ENCODE measurements around the gene OR11H7. TPM values are rescaled to one million over a fixed set of nuclear protein-coding genes. Genes with fewer than 3 reads are reported as not detected.
"Not testable (repeated sequence)": the region's sequence is repeated elsewhere in the genome, so short reads cannot be mapped to it uniquely, and the experiment has no call there.

The OR11H7 gene
- total RNA-seq, 4 donors from 2014 or later = not detected

DNA sequence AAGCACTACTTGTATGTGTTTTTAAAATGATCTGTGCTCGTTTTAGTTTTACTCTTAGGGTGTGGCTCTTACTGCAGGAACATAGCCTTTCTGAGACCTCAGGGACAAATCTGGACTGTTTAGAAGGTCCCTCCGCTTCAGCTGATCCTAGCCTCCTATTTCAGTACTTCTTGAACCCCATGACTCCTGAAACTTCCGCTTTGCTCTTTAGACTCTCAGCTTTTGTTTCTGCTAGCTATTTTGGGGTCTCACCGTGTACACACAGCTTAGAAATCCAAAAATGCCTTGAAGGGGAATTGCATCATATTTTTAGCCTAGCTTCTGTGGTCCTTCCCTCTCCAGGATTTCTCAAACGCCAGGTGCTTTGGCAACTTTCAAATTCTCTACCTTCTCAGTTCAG, 29.8 kb upstream of the OR11H7 start:
- no peak for DNase-seq (ENCODE audit: extremely low spot score)
- Histone ChIP-seq H3K36me3 (no peaks in the 10 kb centered on the region), H3K4me1 (no peaks in the 10 kb centered on the region), H3K9me3 (no peaks in the 10 kb centered on the region), H3K27me3 (peaks cover 0 to 4% (median 0%) of the 10 kb centered on the region in 4 donors), H3K27ac (replicated peaks in 1 of 4) (no peak overlapping the region), H3K4me3 (no peak overlapping the region)
- WGBS = 66% methylated on average over 5 of the region's 5 CpGs
- intact Hi-C loops (cut with DNase I) = no loop called here
- TF ChIP-seq POLR2AphosphoS5 (IDR thresholded peaks at IDR 0.05) (no peak), POLR2A (IDR thresholded peaks at IDR 0.05; ENCODE audit: low read depth) (no peak), EP300 (IDR thresholded peaks at IDR 0.05) (no peak)
- TF ChIP-seq, protein P1, sequence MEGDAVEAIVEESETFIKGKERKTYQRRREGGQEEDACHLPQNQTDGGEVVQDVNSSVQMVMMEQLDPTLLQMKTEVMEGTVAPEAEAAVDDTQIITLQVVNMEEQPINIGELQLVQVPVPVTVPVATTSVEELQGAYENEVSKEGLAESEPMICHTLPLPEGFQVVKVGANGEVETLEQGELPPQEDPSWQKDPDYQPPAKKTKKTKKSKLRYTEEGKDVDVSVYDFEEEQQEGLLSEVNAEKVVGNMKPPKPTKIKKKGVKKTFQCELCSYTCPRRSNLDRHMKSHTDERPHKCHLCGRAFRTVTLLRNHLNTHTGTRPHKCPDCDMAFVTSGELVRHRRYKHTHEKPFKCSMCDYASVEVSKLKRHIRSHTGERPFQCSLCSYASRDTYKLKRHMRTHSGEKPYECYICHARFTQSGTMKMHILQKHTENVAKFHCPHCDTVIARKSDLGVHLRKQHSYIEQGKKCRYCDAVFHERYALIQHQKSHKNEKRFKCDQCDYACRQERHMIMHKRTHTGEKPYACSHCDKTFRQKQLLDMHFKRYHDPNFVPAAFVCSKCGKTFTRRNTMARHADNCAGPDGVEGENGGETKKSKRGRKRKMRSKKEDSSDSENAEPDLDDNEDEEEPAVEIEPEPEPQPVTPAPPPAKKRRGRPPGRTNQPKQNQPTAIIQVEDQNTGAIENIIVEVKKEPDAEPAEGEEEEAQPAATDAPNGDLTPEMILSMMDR (IDR thresholded peaks at IDR 0.05) = no peak

DNA sequence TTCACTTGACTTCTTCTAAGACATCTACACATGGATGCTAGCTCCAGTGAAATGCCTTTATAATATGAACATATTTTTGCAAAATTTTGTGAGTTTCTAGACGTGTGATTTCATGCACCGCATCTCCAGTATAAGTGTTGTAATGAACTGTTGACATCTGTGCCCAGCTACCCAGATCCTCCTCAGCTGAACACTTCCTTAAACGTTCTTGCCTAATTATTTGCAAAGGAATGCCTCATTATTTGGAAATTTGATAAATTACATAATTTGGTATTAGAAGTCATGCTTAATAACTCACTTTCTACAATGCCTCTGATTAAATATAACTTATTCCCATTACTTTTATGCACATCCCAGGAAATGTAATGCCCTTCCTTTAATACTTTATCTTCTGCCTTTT, 24.1 kb upstream of the OR11H7 start:
- no peak overlapping the region for H3K27ac ChIP-seq (replicated peaks in 1 of 4)

DNA sequence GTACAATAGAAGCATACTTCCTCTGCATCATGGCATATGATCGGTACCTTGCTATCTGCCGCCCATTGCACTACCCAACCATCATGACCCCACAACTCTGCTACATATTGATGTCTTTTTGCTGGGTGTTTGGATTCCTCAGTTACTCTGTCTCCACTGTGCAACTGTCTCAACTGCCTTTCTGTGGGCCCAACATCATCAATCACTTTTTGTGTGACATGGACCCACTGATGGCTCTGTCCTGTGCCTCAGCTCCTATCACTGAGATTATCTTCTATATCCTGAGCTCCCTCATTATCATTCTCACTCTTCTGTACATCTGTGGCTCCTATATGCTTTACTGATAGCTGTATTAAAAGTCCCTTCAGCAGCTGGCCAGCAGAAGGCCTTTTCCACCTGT, 19.2 kb upstream of the OR11H7 start:
- H3K27ac ChIP-seq (replicated peaks in 1 of 4) = no peak overlapping the region
- no peak overlapping the region for H3K4me3 ChIP-seq
- TF ChIP-seq POLR2AphosphoS5 (IDR thresholded peaks at IDR 0.05) (no peak), POLR2A (IDR thresholded peaks at IDR 0.05; ENCODE audit: low read depth) (no peak), EP300 (IDR thresholded peaks at IDR 0.05) (no peak)
- TF ChIP-seq, protein P1 (IDR thresholded peaks at IDR 0.05) = no peak
- H3K27me3 ChIP-seq = no peaks in the 10 kb centered on the region
- H3K4me1 ChIP-seq = no peaks in the 10 kb centered on the region
- no peak for DNase-seq (ENCODE audit: extremely low spot score)
- H3K36me3 ChIP-seq = no peaks in the 10 kb centered on the region
- intact Hi-C loops (cut with DNase I) = no loop called here
- H3K9me3 ChIP-seq = peaks cover 0 to 3% (median 2%) of the 10 kb centered on the region in 4 donors
- 78% methylated on average over 2 of the region's 2 CpGs for WGBS

More for the DNA sequence above, 24.1 kb upstream of the OR11H7 start:
- no peak for DNase-seq (ENCODE audit: extremely low spot score)
- H3K36me3 ChIP-seq = no peaks in the 10 kb centered on the region
- 58% methylated on average over 3 of the region's 3 CpGs for WGBS
- intact Hi-C loops (cut with DNase I) = no loop called here
- no peaks in the 10 kb centered on the region for H3K4me1 ChIP-seq
- H3K9me3 ChIP-seq = no peaks in the 10 kb centered on the region
- no peak overlapping the region for H3K4me3 ChIP-seq
- no peak for TF ChIP-seq EP300 (IDR thresholded peaks at IDR 0.05)
- TF ChIP-seq, protein P1 (IDR thresholded peaks at IDR 0.05) = no peak
- TF ChIP-seq POLR2A (IDR thresholded peaks at IDR 0.05; ENCODE audit: low read depth) = no peak
- no peak for TF ChIP-seq POLR2AphosphoS5 (IDR thresholded peaks at IDR 0.05)
- H3K27me3 ChIP-seq = no peaks in the 10 kb centered on the region

DNA sequence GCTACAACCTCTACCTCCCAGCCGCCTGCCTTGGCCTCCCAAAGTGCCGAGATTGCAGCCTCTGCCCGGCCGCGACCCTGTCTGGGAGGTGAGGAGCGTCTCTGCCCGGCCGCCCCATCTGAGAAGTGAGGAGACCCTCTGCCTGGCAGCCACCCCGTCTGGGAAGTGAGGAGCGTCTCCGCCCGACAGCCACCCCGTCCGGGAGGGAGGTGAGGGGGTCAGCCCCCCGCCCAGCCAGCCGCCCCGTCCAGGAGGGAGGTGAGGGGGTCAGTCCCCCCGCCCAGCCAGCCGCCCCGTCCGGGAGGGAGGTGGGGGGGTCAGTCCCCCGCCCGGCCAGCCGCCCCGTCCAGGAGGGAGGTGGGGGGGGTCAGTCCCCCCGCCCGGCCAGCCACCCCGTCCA, 16.4 kb upstream of the OR11H7 start:
- H3K27ac ChIP-seq (replicated peaks in 1 of 4); H3K27me3 ChIP-seq; H3K36me3 ChIP-seq; intact Hi-C loops (cut with DNase I); H3K4me1 ChIP-seq; DNase-seq (ENCODE audit: extremely low spot score); H3K4me3 ChIP-seq: not testable (repeated sequence)
- 85% methylated on average over 4 of the region's 28 CpGs for WGBS
- peaks cover 0 to 11% (median 8%) of the 10 kb centered on the region in 4 donors for H3K9me3 ChIP-seq

- H3K9me3 ChIP-seq = peaks cover 0 to 11% (median 8%) of the 10 kb centered on the region in 4 donors
- TF ChIP-seq, protein P1 (IDR thresholded peaks at IDR 0.05) = no peak
- TF ChIP-seq POLR2AphosphoS5 (IDR thresholded peaks at IDR 0.05) = no peak
- TF ChIP-seq POLR2A (IDR thresholded peaks at IDR 0.05; ENCODE audit: low read depth) = no peak
- TF ChIP-seq EP300 (IDR thresholded peaks at IDR 0.05) = no peak
- H3K27me3 ChIP-seq = no peaks in the 10 kb centered on the region
- H3K4me1 ChIP-seq = no peaks in the 10 kb centered on the region
- intact Hi-C loops (cut with DNase I) = no loop called here
- H3K36me3 ChIP-seq = no peaks in the 10 kb centered on the region
- H3K27ac ChIP-seq (replicated peaks in 1 of 4) = no peak overlapping the region
- WGBS = 78% methylated on average over 2 of the region's 2 CpGs
- no peak overlapping the region for H3K4me3 ChIP-seq
- no peak for DNase-seq (ENCODE audit: extremely low spot score)
Measured at GRCh38 chr14:20215196-20215595, 13.6 kb upstream of the OR11H7 start.
